GM19455 (cell line): ENCODE measurements around the gene ALDH16A1.

Source experiments
- ATAC-seq: cut with Tn5 transposase; IDR thresholded peaks from one replicate; pipeline ENCODE4 v1.9.1; 2021; ENCODE audit not compliant: unreplicated experiment

The ALDH16A1 gene

GRCh38 chr19:49507803-49508494 is 54.9 kb downstream of the ALDH16A1 start:
- no peak for ATAC-seq

- ATAC-seq: no peak
These were observed 60.1 kb downstream of the ALDH16A1 start for GRCh38 chr19:49512970-49513745.

GRCh38 chr19:49513746-49514118 is 60.7 kb downstream of the ALDH16A1 start:
- no peak for ATAC-seq

GRCh38 chr19:49514151-49514550 is 61.1 kb downstream of the ALDH16A1 start:
- no peak for ATAC-seq

- ATAC-seq: no peak
These were observed 62.7 kb downstream of the ALDH16A1 start for GRCh38 chr19:49515767-49516166.

GRCh38 chr19:49518033-49518432 is 65.0 kb downstream of the ALDH16A1 start:
- ATAC-seq: no peak
